Hematopoietic multipotent progenitor cell treated with erythropoietin and hydrocortisone succinate and interleukin-3 and kit ligand, for 15 days (in vitro differentiated cells): ENCODE results near the gene ITM2B.
"Not testable (repeated sequence)": the region's sequence is repeated elsewhere in the genome, so short reads cannot be mapped to it uniquely, and the experiment has no call there.

ENCODE experiments used
- DNase-seq: peaks from one replicate; pipeline ENCODE4 v3.0.0-alpha.2; 2015; ENCODE audit warnings: low spot score

ITM2B gene

GRCh38 chr13:48230541-48230940 lies 2.5 kb upstream of the ITM2B start:
- no peak for DNase-seq

- DNase-seq: no peak
Measured at GRCh38 chr13:48231080-48231479, 1.9 kb upstream of the ITM2B start.

GRCh38 chr13:48231933-48232332 lies 1.1 kb upstream of the ITM2B start:
- no peak for DNase-seq

- DNase-seq: peak; percentile 41
Measured at GRCh38 chr13:48232420-48233045, 473 bp upstream of the ITM2B start.

- peak; percentile 77 for DNase-seq
Measured at GRCh38 chr13:48233889-48234488, 983 bp downstream of the ITM2B start.

GRCh38 chr13:48234566-48235340 lies 1.7 kb downstream of the ITM2B start:
- DNase-seq: peak; percentile 23

GRCh38 chr13:48235341-48236135 lies 2.5 kb downstream of the ITM2B start:
- DNase-seq: peak; percentile 31

GRCh38 chr13:48236528-48237353 lies 3.7 kb downstream of the ITM2B start:
- no peak for DNase-seq

- not testable (repeated sequence) for DNase-seq
Measured at GRCh38 chr13:48239369-48239768, 6.4 kb downstream of the ITM2B start.

- no peak for DNase-seq
Measured at GRCh38 chr13:48241651-48242050, 8.6 kb downstream of the ITM2B start.

- DNase-seq: no peak
Measured at GRCh38 chr13:48242677-48243076, 9.7 kb downstream of the ITM2B start.

- no peak for DNase-seq
Measured at GRCh38 chr13:48244159-48244558, 11.2 kb downstream of the ITM2B start.

GRCh38 chr13:48246102-48246501 lies 13.1 kb downstream of the ITM2B start:
- no peak for DNase-seq

- DNase-seq: no peak
Measured at GRCh38 chr13:48249018-48249417, 16.0 kb downstream of the ITM2B start.

- DNase-seq: no peak
Measured at GRCh38 chr13:48251611-48252081, 18.6 kb downstream of the ITM2B start.

- DNase-seq: no peak
Measured at GRCh38 chr13:48252176-48252575, 19.2 kb downstream of the ITM2B start.

- no peak for DNase-seq
Measured at GRCh38 chr13:48253849-48254248, 20.8 kb downstream of the ITM2B start.

GRCh38 chr13:48255090-48255489 lies 22.1 kb downstream of the ITM2B start:
- DNase-seq: no peak

- DNase-seq: no peak
Measured at GRCh38 chr13:48255954-48256353, 22.9 kb downstream of the ITM2B start.

GRCh38 chr13:48258002-48258401 lies 25.0 kb downstream of the ITM2B start:
- no peak for DNase-seq

- DNase-seq: no peak
Measured at GRCh38 chr13:48258430-48258829, 25.4 kb downstream of the ITM2B start.
